Endothelial cell (in vitro differentiated cells): ENCODE data around the gene P2RY10. TPM values are rescaled to one million over a fixed set of nuclear protein-coding genes. Genes with fewer than 3 reads are reported as not detected.
"Not testable (repeated sequence)": the region's sequence is repeated elsewhere in the genome, so short reads cannot be mapped to it uniquely, and the experiment has no call there.

Experiments used
- DNase-seq: peaks from one replicate; pipeline ENCODE4 v3.0.0; 2021; ENCODE audit warnings: low spot score
- H3K27ac Mint-ChIP-seq: one replicate; pipeline ENCODE4 v1.8.0; 2021; ENCODE audit warnings: mixed read lengths, inconsistent platforms; ENCODE audit not compliant: unreplicated experiment
- H3K27me3 Mint-ChIP-seq: one replicate; pipeline ENCODE4 v1.8.0; 2021; ENCODE audit warnings: mild to moderate bottlenecking, moderate library complexity, mixed read lengths, inconsistent platforms; ENCODE audit not compliant: unreplicated experiment
- H3K36me3 Mint-ChIP-seq: one replicate; pipeline ENCODE4 v1.8.0; 2021; ENCODE audit warnings: mild to moderate bottlenecking, low read depth, mixed read lengths, inconsistent platforms; ENCODE audit not compliant: unreplicated experiment
- H3K4me1 Mint-ChIP-seq: one replicate; pipeline ENCODE4 v1.8.0; 2021; ENCODE audit warnings: mild to moderate bottlenecking, mixed read lengths, inconsistent platforms; ENCODE audit not compliant: unreplicated experiment
- H3K4me3 Mint-ChIP-seq: one replicate; pipeline ENCODE4 v1.8.0; 2021; ENCODE audit warnings: mild to moderate bottlenecking, mixed read lengths, inconsistent platforms; ENCODE audit not compliant: unreplicated experiment
- H3K9me3 Mint-ChIP-seq: one replicate; pipeline ENCODE4 v1.8.0; 2021; ENCODE audit warnings: mixed read lengths, inconsistent platforms; ENCODE audit not compliant: unreplicated experiment
- CTCF ChIP-seq: fragments of 200-600 bp; sonication (generic); IDR thresholded peaks from one replicate; pipeline ENCODE4 v1.5.0; 2021; ENCODE audit warnings: antibody characterized with exemption; ENCODE audit not compliant: unreplicated experiment
- microRNA-seq: library from miRNA; unstranded; fragments of <30 nt; microRNA quantifications from one replicate; pipeline ENCODE4, GENCODE V29; 2020; ENCODE audit not compliant: unreplicated experiment
- total RNA-seq: library from RNA; stranded (reverse); fragmentation: NEBNext Ultra II Directional; extraction: Animal tissue kit (Norgen Biotek cat#: 25700); gene quantifications from one replicate; pipeline ENCODE4 v1.2.1, GENCODE V29; 2021; ENCODE audit not compliant: unreplicated experiment

P2RY10 gene
- total RNA-seq, 1 donor from 2014 or later = not detected

- H3K9me3 Mint-ChIP-seq = no peaks in the 10 kb centered on the region
- no peaks in the 10 kb centered on the region for H3K36me3 Mint-ChIP-seq
- no peak overlapping the region for H3K4me3 Mint-ChIP-seq
- no peak overlapping the region for H3K27ac Mint-ChIP-seq
- no peaks in the 10 kb centered on the region for H3K4me1 Mint-ChIP-seq
- H3K27me3 Mint-ChIP-seq = no peaks in the 10 kb centered on the region
- DNase-seq = no peak
- no peak for TF ChIP-seq CTCF
These were observed 34.7 kb downstream of the P2RY10 start for GRCh38 chrX:78979789-78980464.

- Mint-ChIP-seq H3K27me3 (no peaks in the 10 kb centered on the region), H3K4me1 (no peaks in the 10 kb centered on the region), H3K9me3 (no peaks in the 10 kb centered on the region), H3K4me3 (no peak overlapping the region), H3K36me3 (no peaks in the 10 kb centered on the region), H3K27ac (no peak overlapping the region)
- no peak for DNase-seq
- no peak for TF ChIP-seq CTCF
These were observed 44.2 kb downstream of the P2RY10 start for GRCh38 chrX:78989349-78989748.

GRCh38 chrX:78997870-78998558 lies 52.8 kb downstream of the P2RY10 start:
- Mint-ChIP-seq H3K27me3 (peaks cover 2% of the 10 kb centered on the region), H3K9me3 (no peaks in the 10 kb centered on the region), H3K36me3 (no peaks in the 10 kb centered on the region), H3K4me3 (no peak overlapping the region), H3K27ac (no peak overlapping the region), H3K4me1 (no peaks in the 10 kb centered on the region)
- no peak for TF ChIP-seq CTCF
- DNase-seq = no peak

GRCh38 chrX:79007540-79007939 lies 62.3 kb downstream of the P2RY10 start:
- H3K4me1 Mint-ChIP-seq, H3K4me3 Mint-ChIP-seq, H3K27ac Mint-ChIP-seq, H3K9me3 Mint-ChIP-seq, H3K36me3 Mint-ChIP-seq, DNase-seq, H3K27me3 Mint-ChIP-seq: not testable (repeated sequence)

Small RNA genes within 50 kb of the gene (microRNA-seq; reads per million reads assigned to microRNA genes)
- gene MIR4328 = not detected

Other genes with a start within 250 kb of the P2RY10 start
- gene LPAR4, start 197.7 kb upstream of the P2RY10 start, total RNA-seq = 2.7 TPM
- not detected for gene GPR174, start 199.3 kb downstream of the P2RY10 start, total RNA-seq